Activated naive CD4-positive, alpha-beta T cell treated with anti-CD3 and anti-CD28 coated beads, Interleukin-2, amount 50 U/mL, for 16 hours (primary cell): ENCODE data around the gene ANKRD11.

ENCODE experiments used
- DNase-seq: peaks from one replicate; pipeline ENCODE4 v3.0.0-alpha.2; 2020

ANKRD11 gene

GRCh38 chr16:89490439-89491237, at the start of gene ANKRD11:
TSS of gene ANKRD11 (minus strand) at chr16:89490561. CDS start at chr16:89317019, 173,542 bp downstream.
- DNase-seq = peak; percentile 99

GRCh38 chr16:89538286-89538685, 47.9 kb upstream of the ANKRD11 start:
- DNase-seq = no peak

DNA sequence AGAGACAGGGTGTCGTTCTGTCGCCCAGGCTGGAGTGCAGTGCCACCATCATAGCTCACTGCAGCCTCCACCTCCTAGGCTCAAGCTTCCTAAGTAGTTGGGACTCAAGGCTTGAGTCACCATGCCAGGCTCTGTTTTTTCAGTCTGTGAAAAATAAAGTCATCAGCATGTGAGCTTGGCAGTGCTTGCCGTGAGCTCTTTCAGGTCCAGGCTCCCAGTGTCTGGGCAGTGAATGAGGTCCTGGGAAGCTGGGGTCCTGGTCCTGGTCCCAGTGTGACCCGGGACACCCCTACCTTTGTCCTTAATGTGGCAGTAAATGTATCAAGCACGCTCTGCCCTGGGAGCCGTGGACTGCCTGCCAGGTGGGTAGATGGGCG, 47.2 kb upstream of the ANKRD11 start:
- DNase-seq = no peak

DNA sequence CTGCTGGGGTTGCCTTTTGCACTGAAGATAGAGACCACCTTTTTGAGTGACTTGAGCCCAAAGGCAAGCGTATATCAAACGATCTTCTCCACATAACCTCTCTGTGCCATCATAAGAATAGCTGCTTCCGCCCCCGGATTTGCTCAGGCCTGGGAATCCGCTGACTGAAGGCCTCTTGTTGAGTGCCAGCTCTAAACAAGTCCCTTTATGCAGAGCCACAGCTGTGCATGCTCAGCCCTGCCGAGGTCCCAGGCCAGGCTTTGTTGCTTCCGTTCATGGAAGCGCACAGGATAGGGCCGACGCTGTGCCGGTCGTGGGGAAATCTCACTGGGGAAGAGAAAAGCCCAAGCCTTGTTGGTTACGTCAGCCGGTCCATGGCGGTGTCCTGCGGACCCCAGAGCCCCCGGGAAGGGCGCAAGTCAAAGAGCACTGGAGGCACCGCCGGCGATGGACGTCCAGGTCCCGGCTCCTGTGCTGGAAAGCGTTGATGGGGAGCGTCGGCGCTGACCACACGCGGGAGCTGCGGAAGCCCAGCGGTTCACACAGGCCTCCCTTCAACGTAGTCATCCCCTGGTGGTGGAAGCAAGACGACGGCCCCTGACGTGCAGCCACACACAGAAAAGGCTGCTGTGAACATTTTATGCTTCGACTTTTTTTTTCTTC, 46.7 kb upstream of the ANKRD11 start:
- no peak for DNase-seq

GRCh38 chr16:89536371-89536770, 46.0 kb upstream of the ANKRD11 start:
- DNase-seq = no peak

- no peak for DNase-seq
Observed at GRCh38 chr16:89534252-89534756, 43.9 kb upstream of the ANKRD11 start.

DNA sequence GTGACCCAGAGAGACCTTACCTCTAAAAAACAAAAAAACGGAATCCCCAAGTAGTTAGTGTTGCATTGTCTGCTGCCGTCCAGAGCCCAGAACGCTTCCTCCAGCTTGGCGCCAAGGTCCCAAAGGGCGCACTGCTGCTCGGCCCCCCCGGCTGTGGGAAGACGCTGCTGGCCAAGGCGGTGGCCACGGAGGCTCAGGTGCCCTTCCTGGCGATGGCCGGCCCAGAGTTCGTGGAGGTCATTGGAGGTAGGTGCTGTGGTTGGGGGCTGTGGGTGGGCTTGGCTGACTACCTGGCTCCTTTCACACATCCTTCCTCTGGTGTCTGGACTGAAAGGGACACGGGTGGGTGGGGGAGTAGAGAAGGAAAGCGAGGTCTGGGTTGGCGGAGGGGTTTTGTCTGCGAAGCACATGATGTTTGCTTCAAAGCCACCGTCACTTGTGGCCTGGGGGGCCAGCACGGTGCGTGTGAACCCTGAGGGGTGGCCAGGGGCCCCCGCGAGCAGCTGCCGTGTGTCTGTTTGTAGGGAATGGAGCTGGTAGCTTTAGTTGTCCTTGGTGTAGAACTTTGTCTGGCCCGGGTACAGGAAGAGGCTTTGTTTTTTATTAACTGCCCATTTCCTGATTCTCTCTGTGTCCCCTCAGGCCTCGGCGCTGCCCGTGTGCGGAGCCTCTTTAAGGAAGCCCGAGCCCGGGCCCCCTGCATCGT, 41.6 kb upstream of the ANKRD11 start:
- no peak for DNase-seq

- no peak for DNase-seq
Observed at GRCh38 chr16:89530401-89531381, 40.3 kb upstream of the ANKRD11 start.

DNA sequence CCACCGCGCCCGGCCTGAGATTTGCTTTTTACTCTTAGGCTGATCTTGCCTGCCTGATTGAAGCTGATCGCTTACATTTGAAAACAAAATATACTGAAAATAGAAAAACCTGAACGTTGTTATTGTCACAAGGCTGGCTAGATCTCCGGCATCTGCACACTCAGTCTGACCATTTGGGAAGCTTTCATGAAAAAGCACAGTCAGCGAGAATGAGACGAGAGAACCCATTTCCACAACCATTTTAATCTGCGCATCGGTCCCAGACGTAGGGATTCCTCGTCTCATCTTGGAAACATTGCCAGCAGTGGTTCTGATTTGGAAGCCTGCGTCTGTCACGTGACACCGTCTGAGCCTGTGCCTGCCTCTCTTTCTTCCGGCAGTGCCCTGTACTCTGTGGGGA, 38.7 kb upstream of the ANKRD11 start:
- no peak for DNase-seq

DNA sequence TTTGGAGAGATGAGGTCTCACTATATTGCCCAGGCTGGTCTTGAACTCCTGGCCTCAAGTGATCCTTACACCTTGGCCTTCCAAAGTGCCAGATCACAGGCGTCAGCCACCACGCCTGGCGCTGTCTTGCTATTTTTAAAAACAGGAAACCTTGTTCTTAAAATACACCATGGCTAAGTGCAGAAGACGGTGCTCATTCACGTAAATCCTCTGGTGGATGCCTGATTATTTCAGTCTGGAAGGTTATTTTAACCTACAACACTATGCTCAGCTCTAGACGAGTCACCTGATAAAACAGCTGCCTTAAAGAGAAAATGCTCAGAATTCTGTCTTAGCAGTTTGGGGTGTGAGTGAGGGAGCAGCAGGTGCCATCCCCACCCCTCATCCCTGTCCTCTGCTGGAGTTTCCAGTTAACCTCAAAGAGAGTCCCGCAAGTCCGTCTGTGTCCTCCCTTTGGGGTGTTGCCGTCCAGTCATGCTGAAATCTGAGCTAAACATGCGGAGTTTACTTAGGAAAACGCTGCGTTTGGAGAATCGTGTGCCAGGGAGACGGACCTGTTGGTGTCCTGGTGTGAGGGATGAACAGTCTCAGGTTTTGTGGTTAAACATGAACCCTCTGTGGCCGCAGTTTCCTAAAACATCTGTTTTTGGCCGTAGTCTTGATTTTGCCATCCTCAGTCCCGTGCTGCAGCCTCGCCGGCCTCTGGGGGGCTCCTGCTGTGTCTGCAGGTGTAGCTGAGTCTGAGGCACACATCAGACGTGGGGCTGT, 35.0 kb upstream of the ANKRD11 start:
- DNase-seq = no peak

DNA sequence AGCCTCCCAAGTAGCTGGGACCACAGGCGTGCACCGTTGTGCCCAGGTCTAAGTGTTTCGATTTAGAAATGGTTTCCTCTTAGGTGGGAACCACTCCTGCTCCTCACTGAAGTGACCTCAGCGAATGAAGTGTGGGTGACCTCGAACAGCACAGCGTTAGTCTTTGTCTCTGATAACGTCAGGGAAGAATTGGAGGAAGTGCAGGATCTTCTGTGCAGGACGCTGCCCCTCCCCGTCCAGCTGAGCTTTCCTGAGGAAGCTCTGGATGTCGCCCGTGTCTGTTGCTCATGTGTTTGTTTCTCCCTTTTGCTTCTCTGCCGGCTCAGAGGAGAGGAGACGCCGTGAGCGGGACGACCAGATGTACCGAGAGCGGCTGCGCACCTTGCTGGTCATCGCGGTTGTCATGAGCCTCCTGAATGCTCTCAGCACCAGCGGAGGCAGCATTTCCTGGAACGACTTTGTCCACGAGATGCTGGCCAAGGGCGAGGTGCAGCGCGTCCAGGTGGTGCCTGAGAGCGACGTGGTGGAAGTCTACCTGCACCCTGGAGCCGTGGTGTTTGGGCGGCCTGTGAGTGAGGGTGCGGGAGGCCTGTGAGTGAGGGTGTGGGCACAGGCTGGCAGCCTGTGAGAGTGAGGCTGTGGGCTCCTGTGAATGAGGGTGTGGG, 33.5 kb upstream of the ANKRD11 start:
- DNase-seq = no peak

GRCh38 chr16:89522287-89522686, 31.9 kb upstream of the ANKRD11 start:
- DNase-seq = no peak

GRCh38 chr16:89519881-89520280, 29.5 kb upstream of the ANKRD11 start:
- no peak for DNase-seq

GRCh38 chr16:89517128-89517527, 26.8 kb upstream of the ANKRD11 start:
- no peak for DNase-seq

DNA sequence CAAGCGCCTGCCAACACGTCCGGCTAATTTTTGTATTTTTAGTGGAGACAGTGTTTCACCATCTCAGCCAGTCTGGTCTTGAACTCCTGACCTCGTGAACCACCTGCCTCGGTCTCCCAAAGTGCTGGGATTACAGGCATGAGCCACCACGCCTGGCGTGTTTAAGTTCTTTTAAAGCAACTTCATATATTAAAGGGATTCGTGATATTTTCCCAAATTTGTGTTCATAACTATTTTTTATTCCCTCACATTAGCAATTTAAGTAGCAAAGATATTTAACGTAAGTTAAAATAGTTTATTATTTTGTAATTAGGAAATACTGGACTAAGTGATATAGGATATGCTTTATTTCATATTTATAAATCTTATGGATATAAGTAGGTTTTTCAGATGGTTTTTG, 22.1 kb upstream of the ANKRD11 start:
- DNase-seq = no peak

- no peak for DNase-seq
Observed at GRCh38 chr16:89511374-89511773, 21.0 kb upstream of the ANKRD11 start.

DNA sequence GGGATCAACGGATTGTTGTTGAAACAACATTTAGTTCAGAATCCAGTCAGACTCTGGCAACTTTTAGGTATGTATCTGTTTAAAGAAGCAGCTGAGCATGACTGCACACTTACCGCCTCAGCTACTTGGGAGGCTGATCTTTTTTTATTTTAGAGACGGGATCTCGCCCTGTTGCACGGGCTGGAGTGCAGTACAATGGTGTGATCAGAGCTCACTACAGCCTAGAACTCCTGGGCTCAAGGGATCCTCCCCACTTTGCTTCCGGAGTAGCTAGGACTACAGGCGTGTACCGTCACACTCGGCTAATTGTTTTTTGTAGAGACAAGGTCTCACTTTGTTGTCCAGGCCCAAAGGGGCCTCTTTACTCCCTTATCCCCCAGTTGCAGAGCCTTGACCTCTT, 20.2 kb upstream of the ANKRD11 start:
- DNase-seq = no peak

DNA sequence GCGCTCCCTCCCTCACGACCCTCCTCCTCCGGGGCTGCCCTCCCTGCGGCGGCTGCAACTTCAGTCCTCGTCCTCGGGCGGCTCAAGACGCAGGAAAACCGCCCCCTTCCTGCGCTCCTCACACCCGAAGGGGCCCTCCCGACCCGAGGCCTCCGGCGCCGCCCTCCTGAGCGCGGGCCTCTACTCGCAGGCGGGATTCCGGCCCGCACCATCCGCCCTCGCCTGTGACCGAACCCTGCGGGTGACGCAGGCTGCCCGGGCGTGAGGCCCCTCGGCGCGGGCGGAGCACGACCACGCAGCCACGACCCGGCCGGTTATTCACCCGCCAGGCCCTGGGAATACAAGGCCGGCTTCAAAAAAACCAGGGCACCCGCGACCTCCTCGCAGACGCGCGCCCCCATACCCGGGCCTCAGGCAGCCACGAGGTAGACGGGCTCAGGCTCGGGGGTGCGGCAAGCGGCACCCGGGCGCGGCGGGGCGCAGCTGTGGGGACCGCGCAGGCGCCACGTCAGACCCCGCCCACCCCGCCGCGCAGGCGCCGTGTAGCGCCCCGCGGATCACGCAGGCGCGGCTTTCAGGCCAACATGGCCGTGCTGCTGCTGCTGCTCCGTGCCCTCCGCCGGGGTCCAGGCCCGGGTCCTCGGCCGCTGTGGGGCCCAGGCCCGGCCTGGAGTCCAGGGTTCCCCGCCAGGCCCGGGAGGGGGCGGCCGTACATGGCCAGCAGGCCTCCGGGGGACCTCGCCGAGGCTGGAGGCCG, 17.7 kb upstream of the ANKRD11 start, which contains the start of gene SPG7:
SPG7 (plus strand) TSS at position 570 of the 757 bp plus-strand sequence; CDS start at position 585, 15 bp downstream.
- DNase-seq = peak; percentile 88

DNA sequence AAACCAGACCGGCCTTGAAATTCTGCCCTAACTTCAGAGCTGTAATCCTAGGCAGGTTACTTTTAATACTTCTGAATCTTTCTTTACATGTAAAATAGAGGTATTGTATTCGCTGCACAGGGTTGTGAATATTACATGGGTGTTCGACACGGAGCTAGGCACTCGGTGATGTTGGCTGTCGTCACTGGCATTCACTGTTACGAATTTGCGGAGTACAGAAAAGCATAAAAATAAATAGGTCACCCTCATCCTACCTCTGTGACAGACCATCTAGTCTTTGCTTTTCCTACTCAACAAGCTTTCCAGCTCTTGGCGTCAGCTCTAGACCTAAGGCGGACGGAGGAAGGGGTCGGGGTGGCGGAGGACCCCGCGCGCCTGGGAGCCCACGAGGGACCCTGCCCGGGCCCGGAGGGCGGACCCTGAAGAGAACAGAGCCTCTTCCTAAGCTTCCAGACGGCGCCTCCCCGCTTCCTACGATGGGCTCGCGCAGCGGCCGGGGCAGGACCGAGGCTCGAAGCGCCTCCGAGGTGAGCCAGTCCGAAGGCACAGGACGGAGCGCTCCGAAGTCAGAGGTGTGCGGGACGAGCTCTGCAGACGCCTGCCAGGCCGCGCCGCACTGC, 17.0 kb upstream of the ANKRD11 start:
- DNase-seq = no peak

GRCh38 chr16:89506791-89507191, 16.4 kb upstream of the ANKRD11 start:
- DNase-seq = peak; percentile 19
